Esophagus squamous epithelium (tissue), 5 donors: ENCODE results near the gene ADISSP. TPM values are rescaled to one million over a fixed set of nuclear protein-coding genes. Genes with fewer than 3 reads are reported as not detected.
A peak's percentile ranks its signal among the peaks of the same experiment; 100 is the strongest.

Experiments used
- DNase-seq: peaks from one replicate; lab custom pipeline; 2025; lab: John Stamatoyannopoulos, UW
- H3K27ac ChIP-seq, 4 donors: fragments of 200-600 bp; sonication (generic); one replicate each; pipeline ENCODE4 v1.5.1; 2016 to 2019; ENCODE audit warnings: mild to moderate bottlenecking in 1 of 4
- H3K27me3 ChIP-seq, 4 donors: fragments of 200-600 bp; sonication (generic); 1 replicate in 3 of 4; 2 replicates in 1 of 4; pipeline versions ENCODE4 v1.5.1 to v1.6.0; 2017 to 2021; ENCODE audit warnings: antibody characterized with exemption in 1 of 4
- H3K36me3 ChIP-seq, 3 donors: fragments of 200-600 bp; sonication (generic); one replicate each; pipeline ENCODE4 v1.5.1; 2016 to 2019
- H3K4me1 ChIP-seq, 3 donors: fragments of 200-600 bp; sonication (generic); one replicate each; pipeline ENCODE4 v1.5.1; 2017 to 2019
- H3K4me3 ChIP-seq, 4 donors: fragments of 200-600 bp; sonication (generic); 1 replicate in 3 of 4; 2 replicates in 1 of 4; pipeline ENCODE4 v1.5.1; 2016 to 2019; ENCODE audit warnings: mild to moderate bottlenecking in 2 of 4, moderate library complexity in 1 of 4
- H3K9me3 ChIP-seq, 3 donors: fragments of 200-600 bp; sonication (generic); one replicate each; pipeline ENCODE4 v1.5.1; 2016 to 2019
- POLR2A ChIP-seq, 4 donors: fragments of 450-650 bp; IDR thresholded peaks; one replicate each; pipeline ENCODE4 v1.6.1; 2017; ENCODE audit warnings: antibody characterized with exemption in 4 of 4, mild to moderate bottlenecking in 4 of 4, moderate library complexity in 3 of 4
- WGBS, 2 donors: methylation state at CpG; one replicate each; pipeline ENCODE4 v1.1.5; 2018; 5-methylcytosine and 5-hydroxymethylcytosine counted together
- intact Hi-C: fragments of 100-400 bp; cut with DNase I; formaldehyde crosslinking; loops from one replicate; pipeline ENCODE4 v1.15.0; 2022
- total RNA-seq, 4 donors: library from RNA; depleted of rRNA; stranded (reverse); fragments of >200 nt; gene quantifications; one replicate each; pipeline ENCODE4 v1.1.0, GENCODE V29; 2016
- TF ChIP-seq, protein P1 (sequence below), 6 experiments: fragments of 450-650 bp in 4 of 6; fragments of 200-600 bp in 2 of 6; sonication (generic) in 2 of 6; IDR thresholded peaks; one replicate each; pipeline ENCODE4 v1.5.1; 2016 to 2019; ENCODE audit warnings: antibody characterized with exemption in 6 of 6, mild to moderate bottlenecking in 4 of 6, moderate library complexity in 4 of 6
- donor health status: DM: yes; HTN: yes; CAD: no.

ADISSP gene
- total RNA-seq, 4 donors from 2014 or later, result 13.5 to 24.7 (median 19.8) TPM

DNA sequence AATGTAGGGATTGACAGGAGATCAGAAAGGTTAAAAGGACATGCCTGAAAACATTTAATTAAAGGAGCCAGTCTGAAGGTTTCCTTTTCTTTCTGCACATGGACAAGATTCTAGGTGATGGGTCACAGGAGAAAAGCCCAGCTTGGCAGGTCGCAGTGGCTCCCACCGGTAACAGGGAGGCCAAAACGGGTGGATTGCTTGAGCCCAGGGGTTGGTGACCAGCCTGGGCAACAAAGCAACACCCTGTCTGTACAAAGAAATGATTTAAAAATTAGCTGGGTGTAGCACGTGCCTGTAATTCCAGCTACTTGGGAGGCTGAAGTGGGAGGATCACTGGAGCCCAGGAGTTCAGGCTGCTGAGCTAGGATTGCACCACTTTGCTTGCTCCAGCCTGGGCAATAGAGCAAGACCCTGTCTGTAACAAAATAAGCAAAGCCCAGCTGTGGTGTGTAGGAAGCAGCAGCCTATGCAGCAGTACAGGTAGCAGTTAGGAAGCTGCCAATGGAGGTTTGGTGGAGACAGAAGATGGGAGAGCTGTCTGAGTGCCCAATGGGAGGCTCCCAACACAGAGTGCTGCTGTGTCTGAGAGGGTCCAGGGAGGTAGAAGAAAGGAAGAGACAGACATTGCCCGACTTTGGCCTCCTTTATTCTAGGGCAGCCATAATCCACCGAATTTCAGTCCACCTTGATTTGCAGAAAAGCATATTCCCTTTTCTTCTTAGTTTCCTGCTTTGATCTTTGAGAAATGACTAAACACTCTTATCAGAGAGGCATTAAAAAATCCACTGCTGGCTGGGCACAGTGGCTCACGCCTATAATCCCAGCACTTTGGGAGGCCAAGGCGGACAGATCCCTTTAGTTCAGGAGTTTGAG, 45.7 kb upstream of the ADISSP start:
- Histone ChIP-seq H3K4me3 (no peak overlapping the region), H3K4me1 (peaks cover 24 to 77% (median 37%) of the 10 kb centered on the region in 3 donors), H3K27ac (peak overlapping the region in 3 of 4 donors; percentile 91 to 95 (median 92)), H3K36me3 (no peaks in the 10 kb centered on the region), H3K27me3 (no peaks in the 10 kb centered on the region), H3K9me3 (no peaks in the 10 kb centered on the region)
- 60 to 62% methylated on average over 8 of the region's 8 CpGs for WGBS, 2 donors
- TF ChIP-seq, protein P1, sequence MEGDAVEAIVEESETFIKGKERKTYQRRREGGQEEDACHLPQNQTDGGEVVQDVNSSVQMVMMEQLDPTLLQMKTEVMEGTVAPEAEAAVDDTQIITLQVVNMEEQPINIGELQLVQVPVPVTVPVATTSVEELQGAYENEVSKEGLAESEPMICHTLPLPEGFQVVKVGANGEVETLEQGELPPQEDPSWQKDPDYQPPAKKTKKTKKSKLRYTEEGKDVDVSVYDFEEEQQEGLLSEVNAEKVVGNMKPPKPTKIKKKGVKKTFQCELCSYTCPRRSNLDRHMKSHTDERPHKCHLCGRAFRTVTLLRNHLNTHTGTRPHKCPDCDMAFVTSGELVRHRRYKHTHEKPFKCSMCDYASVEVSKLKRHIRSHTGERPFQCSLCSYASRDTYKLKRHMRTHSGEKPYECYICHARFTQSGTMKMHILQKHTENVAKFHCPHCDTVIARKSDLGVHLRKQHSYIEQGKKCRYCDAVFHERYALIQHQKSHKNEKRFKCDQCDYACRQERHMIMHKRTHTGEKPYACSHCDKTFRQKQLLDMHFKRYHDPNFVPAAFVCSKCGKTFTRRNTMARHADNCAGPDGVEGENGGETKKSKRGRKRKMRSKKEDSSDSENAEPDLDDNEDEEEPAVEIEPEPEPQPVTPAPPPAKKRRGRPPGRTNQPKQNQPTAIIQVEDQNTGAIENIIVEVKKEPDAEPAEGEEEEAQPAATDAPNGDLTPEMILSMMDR (IDR thresholded peaks at IDR 0.05), result no peak
- no peak for TF ChIP-seq POLR2A (IDR thresholded peaks at IDR 0.05)
- intact Hi-C loops, result no loop called here
- DNase-seq, result no peak

DNA sequence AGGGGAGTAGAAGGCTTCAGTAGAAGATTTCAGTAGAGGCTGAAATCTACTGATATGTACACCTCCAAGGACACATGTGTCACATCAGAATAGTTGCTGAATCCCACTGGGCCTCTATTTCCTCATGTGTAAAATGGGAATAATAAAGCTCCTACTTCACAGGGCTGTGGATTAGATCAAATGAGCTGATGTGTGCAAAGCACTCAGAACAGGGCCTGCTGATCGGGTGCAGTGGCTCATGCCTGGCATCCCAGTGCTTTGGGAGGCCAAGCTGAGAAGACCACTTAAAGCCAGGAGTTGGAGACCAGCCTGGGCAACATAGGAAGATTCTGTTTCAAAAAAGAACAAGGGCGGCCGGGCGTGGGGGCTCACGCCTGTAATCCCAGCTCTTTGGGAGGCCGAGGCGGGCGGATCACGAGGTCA, 44.7 kb upstream of the ADISSP start:
- Histone ChIP-seq H3K27ac (peak overlapping the region; percentile 78 to 95 (median 92)), H3K27me3 (no peaks in the 10 kb centered on the region), H3K9me3 (no peaks in the 10 kb centered on the region), H3K36me3 (no peaks in the 10 kb centered on the region), H3K4me1 (peaks cover 32 to 84% (median 44%) of the 10 kb centered on the region in 3 donors), H3K4me3 (peak overlapping the region in 1 of 4 donors; percentile 64)
- no peak for DNase-seq
- intact Hi-C loops, result no loop called here
- WGBS, 2 donors, result 85 to 95% methylated on average over 2 to 9 of the region's 9 CpGs
- TF ChIP-seq POLR2A (IDR thresholded peaks at IDR 0.05), result no peak
- TF ChIP-seq, protein P1 (IDR thresholded peaks at IDR 0.05), result peak in 1 of 6 experiments; percentile 5

DNA sequence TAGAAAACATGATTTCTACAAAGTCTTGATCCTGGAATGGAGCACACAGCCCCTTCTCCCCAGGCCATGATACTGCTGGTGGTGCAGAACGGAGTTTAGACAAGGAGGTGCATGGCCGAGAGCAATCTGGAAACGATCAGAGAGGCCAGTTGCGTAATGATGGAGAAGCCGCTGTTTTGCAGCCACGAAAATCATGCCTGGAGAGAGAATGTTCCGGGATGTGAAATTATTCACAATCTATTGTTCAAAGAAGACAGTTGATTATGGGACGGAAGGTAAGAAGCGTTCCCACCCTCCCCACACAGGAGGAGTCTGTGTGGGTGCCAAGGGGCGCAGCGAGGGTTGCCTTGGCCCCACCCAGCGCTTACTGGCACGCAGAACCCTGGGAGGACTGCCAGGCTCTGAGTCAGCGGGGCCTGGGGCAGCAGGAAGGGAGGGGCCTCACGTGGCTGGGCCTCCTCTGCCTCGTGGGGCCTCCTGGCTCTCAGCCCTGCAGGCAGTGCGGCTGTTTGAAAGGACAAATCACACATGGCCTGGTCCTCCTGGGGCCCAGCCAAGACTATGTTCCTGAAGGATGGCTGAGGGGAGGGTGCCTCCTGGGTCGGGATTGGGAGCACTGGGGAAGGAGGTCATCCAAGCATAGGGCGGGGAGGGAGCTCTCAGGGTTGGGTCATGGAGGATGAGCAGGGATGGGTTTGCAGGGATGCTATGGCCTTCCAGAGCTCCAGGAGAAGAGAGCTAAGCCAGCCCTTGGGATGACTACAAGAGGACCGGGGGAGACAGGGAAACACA, 44.1 kb upstream of the ADISSP start:
- H3K27me3 ChIP-seq, result no peaks in the 10 kb centered on the region
- H3K9me3 ChIP-seq, result no peaks in the 10 kb centered on the region
- DNase-seq, result peak; percentile 72
- WGBS, 2 donors, result 4 to 8% methylated on average over 9 to 18 of the region's 20 CpGs
- peaks cover 38 to 90% (median 50%) of the 10 kb centered on the region in 3 donors for H3K4me1 ChIP-seq
- H3K36me3 ChIP-seq, result no peaks in the 10 kb centered on the region
- peak overlapping the region; percentile 78 to 95 (median 92) for H3K27ac ChIP-seq
- intact Hi-C loops, result no loop called here
- peak overlapping the region in 3 of 4 donors; percentile 33 to 64 (median 37) for H3K4me3 ChIP-seq
- TF ChIP-seq, protein P1 (IDR thresholded peaks at IDR 0.05), result no peak
- TF ChIP-seq POLR2A (IDR thresholded peaks at IDR 0.05), result peak in 2 of 4 donors; percentile 68 to 72

DNA sequence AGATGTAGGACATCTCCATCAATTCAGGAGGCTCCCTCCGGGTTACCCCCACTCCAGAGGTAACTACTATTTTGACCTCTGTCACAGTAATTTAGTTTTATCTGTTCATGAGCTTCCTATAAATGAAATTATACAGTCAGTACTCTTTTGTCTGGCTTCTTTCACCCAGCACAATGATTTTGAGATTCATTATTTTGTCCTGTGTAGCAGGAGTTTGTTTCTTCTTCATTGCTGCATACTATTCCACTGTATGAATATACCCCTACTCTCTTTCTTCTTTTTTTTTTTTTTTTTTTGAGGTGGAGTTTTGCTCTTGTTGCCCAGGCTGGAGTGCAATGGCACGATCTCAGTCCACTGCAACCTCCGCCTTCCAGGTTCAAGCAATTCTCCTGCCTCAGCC, 41.0 kb upstream of the ADISSP start:
- Histone ChIP-seq H3K4me3 (peak overlapping the region in 1 of 4 donors; percentile 53), H3K27ac (peak overlapping the region; percentile 82 to 97 (median 94)), H3K36me3 (peaks cover 0 to 20% (median 13%) of the 10 kb centered on the region in 3 donors), H3K9me3 (no peaks in the 10 kb centered on the region), H3K4me1 (peaks cover 58 to 94% (median 78%) of the 10 kb centered on the region in 3 donors), H3K27me3 (no peaks in the 10 kb centered on the region)
- TF ChIP-seq POLR2A (IDR thresholded peaks at IDR 0.05), result no peak
- TF ChIP-seq, protein P1 (IDR thresholded peaks at IDR 0.05), result no peak
- intact Hi-C loops, result no loop called here
- DNase-seq, result no peak
- 80 to 89% methylated on average over 3 of the region's 3 CpGs for WGBS, 2 donors
